ENCODE results near the gene TRIM62.

DNA sequence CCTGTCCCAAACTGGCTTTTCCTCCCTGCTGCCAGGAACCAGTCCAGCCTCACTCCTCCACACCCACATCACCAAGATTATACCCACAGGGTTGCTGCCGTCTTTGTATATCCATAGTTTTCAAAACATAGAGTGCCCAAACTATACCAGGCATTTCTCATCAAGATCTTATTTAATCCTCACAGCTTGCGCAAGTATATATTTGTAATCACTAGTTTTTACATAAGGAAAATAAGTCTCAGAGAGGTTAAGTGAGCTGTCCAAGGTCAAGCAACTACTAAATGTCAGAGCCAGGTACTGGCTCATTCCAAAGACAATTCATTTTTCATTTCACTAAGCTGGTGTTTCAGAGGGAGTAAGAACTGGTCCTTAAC, 39.5 kb upstream of the TRIM62 start:
- TF ChIP-seq CTCF (IDR thresholded peaks at IDR 0.05) (no peak), POLR2A (IDR thresholded peaks at IDR 0.05) (no peak), POLR2AphosphoS5 (IDR thresholded peaks at IDR 0.05) (no peak)

Data from breast epithelium (tissue), 3 donors.